COR-L47 (cell line): ENCODE measurements around the gene KCTD21.
"Not testable (repeated sequence)": the region's sequence is repeated elsewhere in the genome, so short reads cannot be mapped to it uniquely, and the experiment has no call there.

Experiments used
- DNase-seq: peaks from one replicate; lab custom pipeline; 2025; lab: John Stamatoyannopoulos, UW

The KCTD21 gene

DNA sequence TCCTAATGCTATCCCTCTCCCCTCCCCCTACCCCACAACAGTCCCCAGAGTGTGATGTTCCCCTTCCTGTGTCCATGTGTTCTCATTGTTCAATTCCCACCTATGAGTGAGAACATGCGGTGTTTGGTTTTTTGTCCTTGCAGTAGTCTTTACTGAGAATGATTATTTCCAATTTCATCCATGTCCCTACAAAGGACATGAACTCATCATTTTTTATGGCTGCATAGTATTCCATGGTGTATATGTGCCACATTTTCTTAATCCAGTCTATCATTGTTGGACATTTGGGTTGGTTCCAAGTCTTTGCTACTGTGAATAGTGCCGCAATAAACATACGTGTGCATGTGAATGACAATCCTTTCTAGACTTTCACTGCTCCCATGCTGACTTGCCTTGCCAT is 12.6 kb downstream of the KCTD21 start:
- DNase-seq = not testable (repeated sequence)

- DNase-seq = no peak
Observed at GRCh38 chr11:78171951-78172350, 16.5 kb downstream of the KCTD21 start.

GRCh38 chr11:78170874-78171549 is 17.4 kb downstream of the KCTD21 start:
- no peak for DNase-seq

GRCh38 chr11:78170413-78170812 is 18.0 kb downstream of the KCTD21 start:
- no peak for DNase-seq

DNA sequence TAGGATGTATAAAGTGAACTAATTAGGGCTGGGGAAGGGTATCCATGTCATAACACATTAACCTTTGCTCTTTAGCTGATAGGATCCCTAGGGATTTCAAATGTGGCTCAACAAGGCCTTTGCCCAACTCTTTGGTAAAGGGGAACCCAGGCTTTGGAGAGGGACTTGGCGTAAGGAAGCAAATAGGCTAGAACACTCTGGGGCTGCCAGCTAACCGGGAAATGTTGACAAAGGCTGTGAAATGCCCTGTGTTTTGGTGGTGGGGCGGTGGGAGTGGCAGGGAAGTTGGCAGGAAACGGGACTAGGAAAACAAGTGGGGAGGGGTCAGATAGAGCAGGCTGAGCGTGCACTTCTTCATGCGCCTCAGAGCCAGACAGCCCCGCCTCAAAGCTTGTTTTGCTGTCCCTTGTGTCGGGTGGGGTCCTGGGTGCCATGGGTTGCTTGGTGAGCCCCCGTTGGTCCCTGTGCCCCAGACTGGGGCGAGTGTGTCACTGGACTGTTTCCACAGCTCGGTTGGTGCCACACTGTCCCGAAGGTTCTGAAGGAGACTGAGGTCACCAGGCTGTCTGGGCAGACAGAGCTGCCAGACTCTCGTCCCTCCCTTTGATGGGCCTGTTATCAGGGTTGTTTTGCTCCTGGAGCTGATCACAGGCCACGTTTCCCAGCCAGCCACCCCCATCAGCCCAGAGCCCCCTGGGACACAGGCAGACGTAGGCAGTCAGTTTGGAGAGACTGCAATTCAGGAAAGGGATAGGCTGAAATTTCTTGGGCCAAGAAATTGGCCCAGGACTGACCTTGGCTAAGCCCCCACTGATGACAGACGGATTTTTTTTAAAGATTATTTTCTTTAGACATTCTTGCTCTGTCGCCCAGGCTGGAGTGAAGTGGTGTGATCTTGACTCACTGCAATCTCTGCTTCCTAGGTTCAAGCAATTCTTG is 19.6 kb downstream of the KCTD21 start:
- DNase-seq = no peak

DNA sequence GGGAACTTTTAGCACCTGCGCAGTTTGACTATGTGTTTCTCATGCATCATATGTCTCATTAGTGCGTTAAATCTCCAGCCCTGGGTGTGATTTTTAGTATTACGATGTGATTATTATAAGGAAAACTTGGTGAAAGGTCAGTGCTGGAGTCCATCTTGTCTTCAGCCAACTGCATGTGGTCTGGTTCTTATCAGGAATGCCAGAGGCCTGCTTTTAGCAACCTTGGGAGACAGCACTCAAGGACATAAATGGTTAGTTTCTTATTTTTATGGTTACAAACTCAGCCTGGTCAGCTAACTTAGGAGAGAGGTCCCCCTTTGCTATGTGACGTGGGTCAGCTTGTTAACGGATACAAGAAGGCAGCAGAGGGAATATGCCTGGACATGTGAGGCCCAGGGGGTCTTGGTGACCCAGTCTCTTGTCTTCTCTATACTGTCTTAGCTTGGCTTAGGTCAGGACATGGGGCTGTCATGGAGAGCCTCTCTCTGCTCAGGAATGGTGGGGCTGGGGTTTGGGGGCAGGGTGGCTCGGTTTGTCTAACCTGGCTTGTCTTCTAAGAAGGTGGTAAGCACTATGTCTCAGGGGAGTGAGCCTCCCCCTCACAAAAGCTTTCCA is 21.5 kb downstream of the KCTD21 start:
- DNase-seq = no peak

GRCh38 chr11:78164471-78164870 is 24.0 kb downstream of the KCTD21 start:
- no peak for DNase-seq

DNA sequence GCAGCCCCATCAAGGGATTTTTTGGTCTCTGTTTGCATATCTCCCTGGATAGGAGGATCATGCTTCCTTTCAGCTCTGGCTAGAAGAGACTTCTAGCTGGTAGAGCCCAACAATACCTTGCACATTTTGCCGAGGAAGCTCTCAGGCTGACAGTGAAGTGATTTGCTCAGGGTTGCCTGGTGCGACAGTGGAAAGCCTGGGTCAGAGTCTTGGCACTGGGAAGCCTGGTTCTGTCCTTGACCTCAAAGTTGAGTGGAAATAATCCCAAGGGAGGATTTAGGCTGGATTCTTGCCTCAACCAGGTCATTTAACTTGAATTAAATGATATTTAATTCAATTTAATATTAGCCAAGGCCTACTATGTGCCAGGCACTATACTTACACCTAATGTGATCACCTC is 24.6 kb downstream of the KCTD21 start:
- no peak for DNase-seq

DNA sequence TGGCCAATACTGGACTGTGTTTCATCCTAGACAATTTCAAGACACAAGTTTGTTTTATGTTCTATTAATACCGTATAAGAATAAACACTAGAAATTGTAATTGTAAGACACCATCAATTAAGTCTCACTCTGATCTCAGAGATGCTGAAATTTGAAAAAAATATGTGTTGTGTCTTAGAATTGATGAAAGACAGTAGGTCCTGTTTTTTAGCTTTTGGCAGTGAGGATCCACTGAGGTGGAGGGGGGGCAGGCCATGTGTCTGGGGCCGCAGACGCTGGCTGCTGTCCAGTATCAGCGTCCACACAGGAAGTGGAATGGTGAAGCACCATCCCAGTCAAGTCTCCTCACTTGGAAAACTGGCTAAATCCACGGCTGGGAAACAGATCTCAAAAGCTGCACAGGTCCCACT is 26.5 kb downstream of the KCTD21 start:
- no peak for DNase-seq

- no peak for DNase-seq
Observed at GRCh38 chr11:78161346-78161745, 27.1 kb downstream of the KCTD21 start.

GRCh38 chr11:78160557-78160956 is 27.9 kb downstream of the KCTD21 start:
- DNase-seq = no peak

GRCh38 chr11:78158987-78159652 is 29.3 kb downstream of the KCTD21 start:
- DNase-seq = no peak

DNA sequence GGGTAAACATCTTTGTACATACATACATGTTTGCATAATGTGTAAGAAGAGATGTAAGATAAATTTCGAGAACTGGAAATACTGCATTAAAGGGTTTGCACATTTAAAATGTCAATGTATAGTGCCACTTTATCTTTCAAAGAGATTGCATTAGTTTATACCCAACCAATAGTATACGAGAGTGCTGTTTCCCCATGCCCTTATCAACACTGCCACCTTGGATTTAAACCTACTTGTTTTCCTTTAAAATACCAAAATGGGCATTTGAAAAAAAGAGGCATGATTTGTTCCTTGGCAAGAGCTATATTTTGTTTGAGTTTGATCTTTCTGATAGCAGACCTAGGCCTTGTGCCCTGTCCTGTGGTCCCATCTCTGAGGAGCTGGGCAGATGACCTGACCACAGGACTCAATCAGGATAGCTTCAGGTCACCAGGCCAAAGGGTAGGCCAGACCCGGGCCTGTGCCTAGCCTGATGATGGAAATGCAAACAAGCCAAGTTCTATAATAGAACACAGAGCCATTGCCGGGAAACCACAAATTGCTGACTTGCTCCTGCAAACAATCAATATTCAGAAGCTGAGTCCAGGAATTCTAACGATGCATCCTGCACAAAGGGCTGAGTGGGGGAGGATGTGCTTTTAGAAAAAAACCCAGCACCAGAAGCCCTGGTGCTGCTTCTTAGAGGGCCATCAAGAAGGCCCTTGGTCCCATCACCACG is 32.1 kb downstream of the KCTD21 start:
- no peak for DNase-seq

GRCh38 chr11:78151804-78152203 is 36.6 kb downstream of the KCTD21 start:
- DNase-seq = no peak

GRCh38 chr11:78150754-78151153 is 37.7 kb downstream of the KCTD21 start:
- no peak for DNase-seq

DNA sequence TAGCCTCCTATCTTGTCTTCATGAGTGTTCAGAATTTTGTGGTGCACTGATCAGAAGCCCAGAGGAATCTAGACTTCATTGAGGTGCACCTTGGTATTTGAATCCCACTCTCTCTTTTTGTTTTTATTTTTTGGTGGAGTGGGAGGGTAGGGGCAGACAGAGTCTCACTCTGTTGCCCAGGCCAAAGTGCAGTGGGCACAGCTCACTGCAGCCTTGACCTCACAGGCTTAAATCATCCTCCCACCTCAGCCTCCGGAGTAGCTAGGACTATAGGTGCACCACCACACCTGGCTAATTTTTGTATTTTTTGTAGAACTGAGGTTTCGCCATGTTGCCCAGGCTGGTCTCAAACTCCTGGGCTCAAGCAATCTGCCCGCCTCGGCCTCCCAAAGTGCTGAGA is 38.1 kb downstream of the KCTD21 start:
- DNase-seq = no peak

- DNase-seq = no peak
Observed at GRCh38 chr11:78149646-78150045, 38.8 kb downstream of the KCTD21 start.

- DNase-seq = peak; percentile 86
Observed at GRCh38 chr11:78147807-78148206, 40.6 kb downstream of the KCTD21 start.

DNA sequence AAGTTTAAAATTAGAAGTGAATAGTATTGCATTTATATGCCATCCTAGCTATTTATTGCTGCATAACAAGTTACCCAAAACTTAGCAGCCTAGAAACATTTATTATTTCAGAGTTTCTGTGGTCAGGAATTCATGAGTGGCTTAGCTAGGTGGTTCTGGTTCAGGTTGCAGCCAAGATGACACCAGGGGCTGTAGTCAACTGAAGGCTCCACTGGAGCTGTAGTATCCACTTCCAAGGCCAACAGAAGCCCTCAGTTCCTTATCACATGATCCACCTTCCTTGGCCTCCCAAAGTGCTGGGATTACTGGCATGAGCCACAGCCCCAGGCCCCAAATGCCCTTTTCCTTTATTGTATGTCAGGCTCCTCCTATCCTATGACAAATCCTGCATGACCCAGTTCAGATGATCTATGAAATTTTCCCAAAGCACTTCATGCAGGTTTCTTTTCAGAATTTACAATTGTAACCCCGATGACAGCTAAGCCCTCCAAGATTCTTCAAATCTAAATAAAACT is 42.9 kb downstream of the KCTD21 start:
- DNase-seq = no peak

DNA sequence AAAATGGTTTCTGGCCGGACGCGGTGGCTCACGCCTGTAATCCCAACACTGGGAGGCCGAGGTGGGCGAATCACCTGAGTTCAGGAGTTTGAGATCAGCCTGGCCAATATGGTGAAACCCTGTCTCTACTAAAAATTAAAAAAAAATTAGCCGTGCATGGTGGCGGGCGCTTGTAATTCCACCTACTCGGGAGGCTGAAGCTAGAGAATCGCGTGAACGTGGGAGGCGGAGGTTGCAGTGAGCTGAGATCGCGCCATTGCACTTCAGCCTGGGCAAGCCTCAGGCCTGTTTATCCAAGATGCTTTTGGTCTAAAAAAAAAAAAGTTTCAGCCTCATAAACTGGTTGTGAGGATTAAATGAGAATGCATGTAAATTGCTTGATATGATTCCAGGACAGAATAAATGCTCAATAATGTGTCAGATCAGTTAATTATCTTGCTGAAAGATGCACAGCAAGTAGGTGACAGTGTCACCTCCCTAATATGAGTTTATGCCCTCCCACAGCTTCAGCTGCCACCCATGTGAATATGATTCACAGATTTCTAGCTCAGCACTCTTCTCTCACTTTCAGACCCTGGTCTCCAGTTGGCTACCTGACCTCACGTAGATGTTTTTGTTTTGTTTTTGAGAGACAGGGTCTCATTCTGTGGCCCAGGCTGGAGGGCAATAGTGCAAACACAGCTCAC is 47.9 kb downstream of the KCTD21 start:
- no peak for DNase-seq
